Fibroblast of lung (primary cell): ENCODE data around the gene GSPT1. TPM values are rescaled to one million over a fixed set of nuclear protein-coding genes. Genes with fewer than 3 reads are reported as not detected.
A peak's percentile ranks its signal among the peaks of the same experiment; 100 is the strongest.

Source experiments
- DNase-seq, 2 donors: peaks; one replicate each; pipeline versions ENCODE4 v3.0.0 to v3.0.0-alpha.2; 2010; ENCODE audit warnings: low read depth in 2 of 2
- H2AFZ ChIP-seq: 2 replicates; pipeline ENCODE4 v1.5.1; 2012; ENCODE audit warnings: low read length, control low read depth, inconsistent platforms
- H3K27ac ChIP-seq: 2 replicates; pipeline ENCODE4 v1.5.1; 2011; ENCODE audit warnings: low read length, control low read depth; ENCODE audit not compliant: insufficient read depth
- H3K27me3 ChIP-seq: 2 replicates; pipeline ENCODE4 v1.5.1; 2011; ENCODE audit warnings: mild to moderate bottlenecking, low read length; ENCODE audit not compliant: control insufficient read depth, insufficient read depth
- H3K36me3 ChIP-seq: 2 replicates; pipeline ENCODE4 v1.5.1; 2011; ENCODE audit warnings: low read length; ENCODE audit not compliant: control insufficient read depth, insufficient read depth
- H3K4me1 ChIP-seq: 2 replicates; pipeline ENCODE4 v1.5.1; 2011; ENCODE audit warnings: low read length; ENCODE audit not compliant: control insufficient read depth, insufficient read depth; ENCODE audit errors: extremely low read depth
- H3K4me2 ChIP-seq: 2 replicates; pipeline ENCODE4 v1.5.1; 2011; ENCODE audit warnings: low read length, control low read depth; ENCODE audit not compliant: insufficient read depth; ENCODE audit errors: extremely low read depth
- H3K4me3 ChIP-seq, 4 experiments: fragments of 200-600 bp in 1 of 4; sonication (generic) in 1 of 4; replicated peaks in 1 of 4; 2 replicates each; pipeline ENCODE4 v1.5.1; 2011 to 2016; ENCODE audit warnings: low read length in 4 of 4, low read depth in 3 of 4, mild to moderate bottlenecking in 3 of 4, control low read depth in 2 of 4, inconsistent platforms in 1 of 4, mixed read lengths in 1 of 4; ENCODE audit not compliant: insufficient read depth in 1 of 4; ENCODE audit errors: control extremely low read depth in 1 of 4
- H3K79me2 ChIP-seq: 2 replicates; pipeline ENCODE4 v1.5.1; 2012; ENCODE audit warnings: mild to moderate bottlenecking, low read length, inconsistent platforms; ENCODE audit not compliant: control insufficient read depth, insufficient read depth
- H3K9ac ChIP-seq: 2 replicates; pipeline ENCODE4 v1.5.1; 2011; ENCODE audit warnings: mild to moderate bottlenecking, low read length, control low read depth; ENCODE audit not compliant: insufficient read depth
- H3K9me3 ChIP-seq: 2 replicates; pipeline ENCODE4 v1.5.1; 2012; ENCODE audit warnings: low read depth, low read length; ENCODE audit not compliant: control insufficient read depth, insufficient read depth
- H4K20me1 ChIP-seq: 2 replicates; pipeline ENCODE4 v1.5.1; 2011; ENCODE audit warnings: low read length; ENCODE audit not compliant: control insufficient read depth, insufficient read depth; ENCODE audit errors: extremely low read depth
- EZH2 ChIP-seq: IDR thresholded peaks from 2 replicates; pipeline ENCODE4 v1.5.1; 2012; ENCODE audit warnings: low read length, control low read depth, mild to moderate bottlenecking; ENCODE audit errors: missing control alignments
- polyA plus RNA-seq, 2 donors: library from polyadenylated mRNA; depleted of rRNA in 1 of 2; stranded (reverse) in 1 of 2; unstranded in 1 of 2; fragments of >200 nt; gene quantifications; 2 replicates each; pipeline ENCODE4 v1.2.1, GENCODE V29; 2011 to 2012; ENCODE audit warnings: missing spikeins in 1 of 2
- total RNA-seq: library from RNA; depleted of rRNA; stranded (reverse); fragments of >200 nt; gene quantifications from 2 replicates; pipeline ENCODE4 v1.2.1, GENCODE V29; 2014
- TF ChIP-seq, protein P1 (sequence below), 2 donors: IDR thresholded peaks in 1 of 2; conservative IDR thresholded peaks in 1 of 2; 1 replicate in 1 of 2; 2 replicates in 1 of 2; pipeline ENCODE4 v1.5.1; 2011 to 2012; ENCODE audit warnings: low read length in 2 of 2, control low read depth in 1 of 2, inconsistent platforms in 1 of 2, low read depth in 1 of 2, mild to moderate bottlenecking in 1 of 2

Gene GSPT1
- total and polyA plus RNA-seq, 2 donors (not counting 1 experiment from before 2014, with no cell fraction given): 57.3 to 116 TPM

GRCh38 chr16:11836650-11837244 lies 79.0 kb downstream of the GSPT1 start:
- Histone ChIP-seq H4K20me1 (no peaks in the 10 kb centered on the region), H3K4me2 (no peak overlapping the region), H2AFZ (no peak overlapping the region), H3K9ac (no peak overlapping the region), H3K79me2 (no peaks in the 10 kb centered on the region), H3K9me3 (no peaks in the 10 kb centered on the region), H3K4me3 (no peak overlapping the region), H3K27me3 (no peaks in the 10 kb centered on the region), H3K4me1 (peaks cover 11% of the 10 kb centered on the region), H3K36me3 (peaks cover 17% of the 10 kb centered on the region), H3K27ac (peak overlapping the region; percentile 41)
- DNase-seq: peak; percentile 78 to 94
- TF ChIP-seq, protein P1, sequence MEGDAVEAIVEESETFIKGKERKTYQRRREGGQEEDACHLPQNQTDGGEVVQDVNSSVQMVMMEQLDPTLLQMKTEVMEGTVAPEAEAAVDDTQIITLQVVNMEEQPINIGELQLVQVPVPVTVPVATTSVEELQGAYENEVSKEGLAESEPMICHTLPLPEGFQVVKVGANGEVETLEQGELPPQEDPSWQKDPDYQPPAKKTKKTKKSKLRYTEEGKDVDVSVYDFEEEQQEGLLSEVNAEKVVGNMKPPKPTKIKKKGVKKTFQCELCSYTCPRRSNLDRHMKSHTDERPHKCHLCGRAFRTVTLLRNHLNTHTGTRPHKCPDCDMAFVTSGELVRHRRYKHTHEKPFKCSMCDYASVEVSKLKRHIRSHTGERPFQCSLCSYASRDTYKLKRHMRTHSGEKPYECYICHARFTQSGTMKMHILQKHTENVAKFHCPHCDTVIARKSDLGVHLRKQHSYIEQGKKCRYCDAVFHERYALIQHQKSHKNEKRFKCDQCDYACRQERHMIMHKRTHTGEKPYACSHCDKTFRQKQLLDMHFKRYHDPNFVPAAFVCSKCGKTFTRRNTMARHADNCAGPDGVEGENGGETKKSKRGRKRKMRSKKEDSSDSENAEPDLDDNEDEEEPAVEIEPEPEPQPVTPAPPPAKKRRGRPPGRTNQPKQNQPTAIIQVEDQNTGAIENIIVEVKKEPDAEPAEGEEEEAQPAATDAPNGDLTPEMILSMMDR (conservative IDR thresholded peaks at IDR 0.05 in 1 of 2, IDR thresholded peaks at IDR 0.05 in 1 of 2; ENCODE audit: low read depth in 1 of 2, low read length in 2 of 2): no peak
- TF ChIP-seq EZH2: no peak

- no peak for TF ChIP-seq EZH2
- TF ChIP-seq, protein P1 (conservative IDR thresholded peaks at IDR 0.05 in 1 of 2, IDR thresholded peaks at IDR 0.05 in 1 of 2; ENCODE audit: low read depth in 1 of 2, low read length in 2 of 2): no peak
- no peak overlapping the region for H3K4me2 ChIP-seq
- DNase-seq: peak; percentile 27 to 69
- no peak overlapping the region for H2AFZ ChIP-seq
- peak overlapping the region; percentile 41 for H3K27ac ChIP-seq
- H4K20me1 ChIP-seq: no peaks in the 10 kb centered on the region
- no peak overlapping the region for H3K4me3 ChIP-seq
- no peaks in the 10 kb centered on the region for H3K79me2 ChIP-seq
- H3K36me3 ChIP-seq: peaks cover 12% of the 10 kb centered on the region
- no peaks in the 10 kb centered on the region for H3K27me3 ChIP-seq
- H3K9ac ChIP-seq: no peak overlapping the region
- no peaks in the 10 kb centered on the region for H3K9me3 ChIP-seq
- H3K4me1 ChIP-seq: peaks cover 11% of the 10 kb centered on the region
Observed at GRCh38 chr16:11835891-11836649, 79.7 kb downstream of the GSPT1 start.

GRCh38 chr16:11835309-11835708 lies 80.4 kb downstream of the GSPT1 start:
- Histone ChIP-seq H3K9me3 (no peaks in the 10 kb centered on the region), H3K27me3 (no peaks in the 10 kb centered on the region), H3K79me2 (no peaks in the 10 kb centered on the region), H3K4me3 (no peak overlapping the region), H3K4me1 (peaks cover 11% of the 10 kb centered on the region), H3K4me2 (no peak overlapping the region), H3K27ac (no peak overlapping the region), H2AFZ (no peak overlapping the region), H3K9ac (no peak overlapping the region), H4K20me1 (no peaks in the 10 kb centered on the region), H3K36me3 (peaks cover 5% of the 10 kb centered on the region)
- no peak for DNase-seq
- TF ChIP-seq EZH2: no peak
- TF ChIP-seq, protein P1 (conservative IDR thresholded peaks at IDR 0.05 in 1 of 2, IDR thresholded peaks at IDR 0.05 in 1 of 2; ENCODE audit: low read depth in 1 of 2, low read length in 2 of 2): no peak
